Measurements from ENCODE around the gene EYA2.

The EYA2 gene

GRCh38 chr20:47224857-47225256 lies 330.2 kb downstream of the EYA2 start:
- no peak for DNase-seq (ENCODE audit: low read depth in 2 of 2)

GRCh38 chr20:47225458-47225857 lies 330.8 kb downstream of the EYA2 start:
- no peak for DNase-seq (ENCODE audit: low read depth in 2 of 2)

GRCh38 chr20:47227119-47227518 lies 332.5 kb downstream of the EYA2 start:
- no peak for DNase-seq (ENCODE audit: low read depth in 2 of 2)

- DNase-seq (ENCODE audit: low read depth in 2 of 2): no peak
Observed at GRCh38 chr20:47227576-47227975, 332.9 kb downstream of the EYA2 start.

- DNase-seq (ENCODE audit: low read depth in 2 of 2): no peak
Observed at GRCh38 chr20:47228654-47229053, 334.0 kb downstream of the EYA2 start.

DNA sequence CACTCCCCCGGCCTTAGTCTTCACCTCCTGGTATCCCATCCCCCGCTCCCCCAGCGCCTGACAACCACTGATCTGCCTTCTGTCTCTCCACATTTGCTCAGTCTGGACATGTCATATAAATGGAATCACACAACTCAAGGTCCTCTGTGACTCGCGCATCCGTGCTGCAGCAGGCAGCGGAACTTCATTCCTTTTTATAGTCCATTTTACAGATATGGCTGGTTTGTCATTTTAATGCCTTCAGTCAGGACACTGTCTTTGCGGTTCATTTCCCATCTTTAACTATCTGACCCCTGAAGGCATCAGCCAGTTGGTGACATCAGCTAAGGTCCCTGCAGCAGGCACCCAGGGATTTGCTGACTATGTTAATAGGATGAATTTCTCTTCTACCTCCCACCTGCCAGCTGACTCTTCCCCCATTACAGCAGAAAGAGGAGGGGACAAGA lies 336.2 kb downstream of the EYA2 start:
- no peak for DNase-seq (ENCODE audit: low read depth in 2 of 2)

DNA sequence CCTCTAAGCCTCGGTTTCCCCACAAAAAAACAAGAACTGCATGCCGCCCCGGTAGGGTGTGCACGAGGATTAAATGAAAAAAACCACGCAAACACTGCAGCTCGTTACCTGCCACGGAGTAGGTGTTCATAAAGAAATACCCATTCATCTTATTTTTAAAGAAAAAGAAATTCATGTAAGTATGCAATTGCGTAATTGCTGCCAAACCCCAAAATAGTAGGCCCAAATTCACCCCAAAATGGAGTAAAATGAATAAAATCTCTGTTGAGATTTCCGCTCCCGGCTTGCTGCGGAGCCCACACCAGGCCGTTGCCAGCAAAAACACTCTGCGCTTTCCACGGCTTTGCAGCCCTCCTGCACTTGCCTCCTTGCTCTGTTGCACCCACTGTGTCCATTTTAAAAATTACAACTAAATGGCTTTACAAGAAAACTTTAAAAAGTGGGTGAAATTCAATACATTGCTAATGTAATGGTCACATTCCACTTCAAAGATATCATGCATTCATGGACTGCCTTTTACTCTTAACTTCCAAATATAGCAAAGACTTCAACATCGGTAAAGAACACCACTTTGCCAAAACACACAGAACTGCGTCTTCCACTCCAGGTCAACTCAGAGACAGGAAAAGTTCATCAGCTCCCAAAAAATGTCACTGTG lies 336.9 kb downstream of the EYA2 start:
- DNase-seq (ENCODE audit: low read depth in 2 of 2): no peak

GRCh38 chr20:47232518-47232917 lies 337.9 kb downstream of the EYA2 start:
- DNase-seq (ENCODE audit: low read depth in 2 of 2): no peak

GRCh38 chr20:47233333-47234188 lies 338.9 kb downstream of the EYA2 start:
- DNase-seq (ENCODE audit: low read depth in 2 of 2): no peak

DNA sequence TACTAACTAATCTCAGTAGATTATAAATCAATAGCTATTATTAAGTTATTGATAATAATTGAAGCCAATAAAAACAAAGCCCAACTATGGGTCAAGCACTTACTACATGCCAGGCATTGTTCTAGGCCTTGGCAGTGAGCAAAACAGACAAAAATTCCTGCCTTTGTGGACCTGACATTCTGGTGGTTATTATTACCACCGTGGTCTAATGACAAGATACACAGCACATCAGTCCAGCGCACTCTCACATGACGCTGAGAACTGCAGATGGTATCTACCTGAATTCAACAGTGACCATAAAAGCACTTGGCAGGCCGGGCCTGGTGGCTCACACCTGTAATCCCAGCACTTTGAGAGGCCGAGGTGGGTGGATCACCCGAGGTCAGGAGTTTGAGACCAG lies 340.5 kb downstream of the EYA2 start:
- no peak for DNase-seq (ENCODE audit: low read depth in 2 of 2)

- DNase-seq (ENCODE audit: low read depth in 2 of 2): no peak
Observed at GRCh38 chr20:47235853-47236638, 341.4 kb downstream of the EYA2 start.

DNA sequence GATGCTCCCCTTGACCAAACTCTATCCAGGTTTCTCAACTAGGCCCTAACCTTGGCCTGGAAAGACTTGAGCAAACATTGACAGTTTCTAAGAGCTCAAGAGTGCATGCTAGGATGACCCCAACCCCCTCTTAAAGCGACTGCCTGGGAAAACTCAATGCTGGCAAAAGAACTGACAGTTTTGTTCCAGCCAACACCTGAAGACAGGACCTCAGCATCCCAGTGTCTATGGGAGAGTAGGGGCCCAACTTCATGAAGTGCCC lies 341.9 kb downstream of the EYA2 start:
- no peak for DNase-seq (ENCODE audit: low read depth in 2 of 2)

- DNase-seq (ENCODE audit: low read depth in 2 of 2): no peak
Observed at GRCh38 chr20:47237715-47238114, 343.1 kb downstream of the EYA2 start.

All from stimulated activated CD8-positive, alpha-beta memory T cell treated with anti-CD3 and anti-CD28 coated beads, Interleukin-15, amount 100 ng/mL, for 4 hours (primary cell).